ENCODE data around the gene CD53.
"Not testable (repeated sequence)": the region's sequence is repeated elsewhere in the genome, so short reads cannot be mapped to it uniquely, and the experiment has no call there.

Gene CD53

DNA sequence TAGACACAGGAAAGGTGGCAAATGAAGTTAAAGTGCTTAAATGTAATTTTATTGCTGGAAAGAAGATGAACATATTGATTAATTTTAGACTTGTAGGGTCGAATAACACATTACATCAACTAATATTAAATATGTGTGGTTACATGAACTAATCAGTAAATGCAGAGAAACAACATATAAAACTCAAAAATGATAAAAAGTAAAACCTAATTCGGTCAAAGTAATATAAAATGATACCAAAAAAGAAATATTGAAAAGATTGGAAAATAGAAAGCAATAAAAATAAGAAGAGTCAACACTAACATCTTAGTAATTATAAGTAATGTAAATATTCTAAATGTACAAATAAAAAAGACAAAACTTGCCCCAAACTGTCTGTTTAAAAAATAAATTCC, 43.3 kb downstream of the CD53 start:
- no peak for DNase-seq (ENCODE audit: low read depth)

DNA sequence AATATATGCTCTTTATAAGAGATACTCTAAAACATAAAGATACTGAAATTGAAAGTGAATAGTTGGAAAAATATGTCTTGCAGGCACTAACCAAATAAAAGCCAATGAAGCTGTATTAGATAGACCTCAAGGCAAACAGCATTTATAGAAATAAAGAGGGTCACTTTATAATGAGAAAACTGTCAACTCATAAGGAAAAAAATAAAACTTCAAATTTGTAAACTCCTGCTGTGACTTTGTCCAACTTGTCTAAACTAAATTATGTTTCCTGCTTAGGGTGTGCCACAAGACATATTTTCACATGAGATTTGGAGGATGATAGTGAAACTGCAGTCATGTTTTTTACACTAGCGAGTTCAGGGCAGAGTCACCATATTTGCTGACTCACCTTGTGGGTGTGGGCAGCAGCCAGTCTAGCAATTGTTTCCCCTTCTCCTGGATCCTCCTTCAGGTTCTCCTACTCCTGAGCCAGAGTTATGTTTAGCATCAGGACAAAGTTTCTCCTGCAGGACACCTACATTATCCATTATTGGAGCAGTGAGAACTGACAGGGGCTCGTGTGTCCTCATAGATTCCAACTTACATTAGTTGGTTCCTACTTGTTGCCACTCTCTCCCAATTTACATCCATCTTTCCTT, 43.8 kb downstream of the CD53 start:
- peak; percentile 23 for DNase-seq (ENCODE audit: low read depth)

DNA sequence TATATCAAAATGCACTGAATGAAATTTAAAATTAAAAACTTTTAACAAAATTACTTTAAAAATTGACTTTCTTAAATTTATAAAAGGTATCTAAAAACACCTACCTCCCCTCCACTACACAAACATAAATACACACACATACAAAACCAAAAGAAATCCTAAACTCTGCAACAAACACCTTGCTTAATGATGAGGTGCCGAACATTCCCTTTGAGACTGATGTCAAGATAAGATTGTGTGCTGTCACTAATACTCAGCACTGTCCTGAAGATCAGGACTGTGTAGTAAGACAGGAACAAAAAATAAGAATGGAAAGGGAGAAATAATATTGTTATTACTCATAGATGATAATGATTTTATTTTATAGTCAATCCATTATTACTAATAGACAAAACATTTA, 45.1 kb downstream of the CD53 start:
- no peak for DNase-seq (ENCODE audit: low read depth)

DNA sequence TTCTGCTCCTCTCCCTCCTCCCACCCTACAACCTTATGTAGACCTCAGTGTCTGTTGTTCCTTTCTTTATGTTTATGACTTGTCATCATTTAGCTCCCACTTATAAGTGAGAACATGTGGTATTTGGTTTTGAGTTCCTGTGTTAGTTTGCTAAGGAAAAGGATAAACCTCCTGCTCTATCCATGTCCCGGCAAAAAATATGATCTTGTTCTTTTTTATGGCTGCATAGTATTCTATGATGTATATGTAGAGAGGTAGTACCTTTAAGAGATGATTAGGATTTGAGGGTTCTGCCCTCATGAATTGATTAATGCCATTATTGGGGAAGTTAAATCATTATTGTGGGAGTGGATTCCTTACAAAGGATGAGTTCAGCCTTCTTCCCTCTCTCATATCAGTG, 49.0 kb downstream of the CD53 start:
- DNase-seq (ENCODE audit: low read depth), result no peak

DNA sequence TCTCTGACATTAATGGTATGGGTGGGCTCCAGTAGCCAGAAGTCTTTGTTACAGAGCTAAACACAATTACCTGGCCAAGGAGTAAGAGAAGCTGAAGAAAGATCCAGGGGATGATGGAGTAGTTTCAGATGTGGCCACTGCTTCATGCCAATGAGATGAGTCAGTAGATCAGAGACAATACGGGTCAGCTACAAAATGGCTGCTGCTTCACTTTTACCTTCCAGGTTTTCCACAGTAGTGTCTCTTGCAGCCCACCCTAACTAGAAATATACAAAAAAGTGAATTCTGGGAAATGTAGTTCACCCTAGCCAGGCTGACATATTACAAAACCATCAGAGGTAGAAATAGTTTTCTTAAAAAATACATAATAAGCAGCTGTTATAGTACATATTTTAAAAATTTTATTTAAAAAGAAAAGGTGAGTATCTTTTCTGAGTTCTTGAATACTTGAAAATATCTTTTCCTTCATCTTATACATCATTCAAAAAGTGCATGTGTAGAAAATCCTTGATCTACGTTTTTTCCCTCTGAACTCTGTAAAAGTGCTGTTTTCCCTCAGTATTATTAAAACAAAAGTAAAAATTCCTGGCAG, 54.6 kb downstream of the CD53 start:
- DNase-seq (ENCODE audit: low read depth), result no peak

DNA sequence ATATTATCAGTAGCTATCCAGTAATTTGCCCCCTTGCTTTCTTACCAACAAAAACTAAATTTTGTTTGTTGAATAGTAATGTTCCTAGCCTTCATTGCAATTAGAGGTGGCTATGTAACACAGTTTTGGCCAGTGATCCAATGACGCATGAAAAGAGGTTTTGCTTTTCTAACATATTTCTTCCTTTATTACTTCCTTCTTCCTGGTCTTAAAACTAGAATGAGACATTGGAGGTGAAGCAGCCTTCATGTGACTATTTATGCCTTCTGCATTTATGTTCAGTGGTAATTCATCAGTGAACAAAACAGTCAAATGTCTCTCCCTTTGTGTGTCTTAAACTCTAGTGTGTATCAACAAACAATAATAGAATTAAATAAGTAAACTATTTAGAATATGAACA, 55.2 kb downstream of the CD53 start:
- no peak for DNase-seq (ENCODE audit: low read depth)

DNA sequence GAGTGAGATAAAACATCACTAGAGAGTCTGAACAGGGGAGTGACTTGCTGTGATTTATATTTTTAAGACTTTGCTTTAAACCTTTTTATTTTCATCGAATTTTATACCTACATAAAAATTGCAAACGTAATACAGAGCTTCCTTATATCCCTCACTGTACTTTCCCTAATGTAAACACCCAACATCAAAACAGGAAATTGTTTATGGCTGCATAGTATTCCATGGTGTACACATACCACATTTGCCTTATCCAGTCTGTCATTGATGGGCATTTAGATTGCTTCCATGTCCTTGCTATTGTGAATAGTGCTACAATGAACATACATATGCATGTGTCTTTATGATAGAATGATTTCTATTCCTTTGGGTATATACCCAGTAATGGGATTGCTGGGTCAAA, 56.0 kb downstream of the CD53 start:
- DNase-seq (ENCODE audit: low read depth), result no peak

DNA sequence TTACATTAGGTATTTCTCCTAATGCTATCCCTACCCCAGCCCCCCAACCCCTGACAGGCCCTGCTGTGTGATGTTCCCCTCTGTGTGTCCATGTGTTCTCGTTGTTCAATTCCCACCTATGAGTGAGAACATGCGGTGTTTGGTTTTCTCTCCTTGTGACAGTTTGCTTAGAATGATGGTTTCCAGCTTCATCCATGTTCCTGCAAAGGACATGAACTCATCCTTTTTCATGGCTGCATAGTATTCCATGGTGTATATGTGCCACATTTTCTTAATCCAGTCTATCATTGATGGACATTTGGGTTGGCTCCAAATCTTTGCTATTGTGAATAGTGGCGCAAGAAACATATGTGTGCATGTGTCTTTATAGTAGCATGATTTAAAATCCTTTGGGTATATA, 58.1 kb downstream of the CD53 start:
- not testable (repeated sequence) for DNase-seq (ENCODE audit: low read depth)

DNA sequence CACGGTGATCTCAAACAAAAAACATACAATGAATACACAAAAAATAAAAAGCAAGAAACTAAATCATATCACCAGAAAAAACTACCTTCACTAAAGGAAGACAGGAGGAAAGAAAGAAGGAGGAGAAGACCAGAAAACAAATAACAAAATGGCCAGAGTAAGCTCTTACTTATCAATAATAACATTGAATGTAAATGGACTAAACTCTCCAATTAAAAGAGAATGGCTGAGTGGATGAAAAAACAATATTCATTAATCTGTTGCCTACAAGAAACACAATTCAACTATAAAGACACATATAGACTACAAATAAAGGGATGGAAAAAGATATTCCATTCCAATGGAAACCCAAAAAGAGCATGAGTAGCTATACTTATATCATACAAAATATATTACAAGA, 63.6 kb downstream of the CD53 start:
- no peak for DNase-seq (ENCODE audit: low read depth)

DNA sequence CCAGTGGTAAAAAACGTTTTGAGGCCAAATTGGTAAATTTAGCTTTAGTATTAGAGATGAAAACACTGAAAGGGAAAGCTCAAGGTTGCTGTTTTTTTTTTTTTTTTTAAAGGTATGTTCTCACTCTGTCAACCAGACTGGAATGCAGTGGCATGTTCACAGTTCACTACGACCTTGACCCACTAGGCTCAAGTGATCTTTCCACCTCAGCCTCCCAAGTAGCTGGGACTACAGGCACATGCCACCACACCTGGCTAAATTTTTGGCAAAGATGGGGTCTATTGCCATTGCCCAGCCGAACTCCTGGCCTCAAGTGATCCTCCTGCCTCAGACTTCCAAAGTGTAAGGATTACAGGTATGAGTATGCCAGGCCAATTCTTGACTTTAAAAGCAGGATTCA, 71.9 kb downstream of the CD53 start:
- DNase-seq (ENCODE audit: low read depth), result no peak

DNA sequence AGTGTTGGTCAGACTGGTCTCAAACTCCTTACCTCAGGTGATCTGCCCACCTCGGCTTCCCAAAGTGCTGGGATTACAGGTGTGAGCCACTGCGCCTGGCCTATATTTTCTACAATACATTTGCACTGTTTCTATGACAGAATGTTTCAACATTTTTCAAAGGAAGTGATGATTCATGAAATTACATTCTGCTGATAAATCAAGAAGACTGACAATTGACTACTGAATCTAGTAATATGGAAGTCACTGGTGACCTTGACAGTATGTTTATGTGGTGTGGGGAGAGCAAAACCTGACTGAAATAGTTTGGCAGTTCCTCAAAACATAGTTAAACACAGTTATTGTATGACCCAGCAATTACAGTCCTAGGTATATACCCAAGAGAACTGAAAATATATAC, 72.7 kb downstream of the CD53 start:
- no peak for DNase-seq (ENCODE audit: low read depth)

DNA sequence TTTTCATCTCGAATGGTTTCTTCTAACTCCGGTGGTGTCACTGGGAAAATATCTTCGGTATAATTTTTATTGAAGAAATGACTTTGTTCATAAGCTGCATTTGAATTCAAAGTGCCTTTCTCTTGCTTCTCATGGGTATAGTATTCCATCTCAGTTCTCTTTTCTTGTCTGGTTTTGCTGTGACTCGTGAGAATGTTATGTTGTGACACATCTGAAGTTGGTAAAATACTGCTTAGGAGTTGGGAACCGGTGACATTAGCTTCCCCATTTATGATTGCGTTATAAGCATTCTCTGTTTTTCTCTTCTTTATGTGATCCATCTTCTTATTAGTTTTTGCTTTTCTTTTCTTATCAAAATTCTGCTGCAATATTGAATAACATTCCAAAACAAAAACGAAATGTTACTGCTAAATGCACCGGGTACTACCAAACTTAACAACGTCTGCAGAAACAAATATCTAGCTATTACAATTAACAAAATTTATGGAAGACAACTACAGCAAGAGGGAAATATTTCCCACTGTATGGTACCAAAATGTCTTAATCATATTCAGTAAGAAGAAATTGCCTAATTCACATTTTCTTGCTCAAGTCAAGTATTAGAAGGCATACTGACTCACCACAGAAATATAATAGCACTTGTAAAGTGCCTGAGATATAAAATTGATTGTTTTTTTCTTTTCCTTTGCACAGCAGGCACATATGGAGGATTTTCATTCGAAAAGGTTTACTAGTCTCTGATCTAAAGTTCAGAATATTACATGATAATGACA, 75.3 kb downstream of the CD53 start:
- no peak for DNase-seq (ENCODE audit: low read depth)
